ENCODE results near the gene AADACL4.
A peak's percentile ranks its signal among the peaks of the same experiment; 100 is the strongest.
"Not testable (repeated sequence)": the region's sequence is repeated elsewhere in the genome, so short reads cannot be mapped to it uniquely, and the experiment has no call there.

Gene AADACL4

DNA sequence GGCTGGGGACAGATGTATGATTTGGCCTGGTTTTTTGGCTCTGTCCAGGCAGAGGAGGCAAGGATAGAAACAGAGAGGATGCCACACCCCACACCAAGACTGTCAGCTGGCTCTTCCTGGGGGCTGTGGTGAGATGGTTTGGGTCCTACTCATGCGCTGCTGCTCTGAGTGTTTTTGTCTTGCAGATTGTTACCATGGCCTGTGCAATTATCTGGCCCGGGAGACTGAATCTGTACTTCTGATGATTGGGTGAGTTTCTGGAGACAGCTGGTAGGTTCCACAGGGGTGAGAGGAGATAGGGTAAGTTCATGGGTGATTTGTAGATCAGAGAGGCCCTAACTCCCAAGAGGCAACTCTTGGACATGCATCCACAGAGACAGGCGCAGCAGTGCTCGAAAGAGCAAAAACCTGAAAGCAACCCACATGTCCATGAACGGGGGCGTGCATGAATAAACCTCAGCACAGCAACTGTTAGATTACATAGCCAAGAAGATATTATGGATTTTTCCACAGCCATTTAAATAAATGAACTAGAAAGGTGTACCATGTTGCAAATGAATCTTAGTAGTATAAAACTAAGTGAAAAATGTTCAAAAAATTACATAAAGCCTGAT, 17.8 kb downstream of the AADACL4 start:
- DNase-seq: no peak

DNA sequence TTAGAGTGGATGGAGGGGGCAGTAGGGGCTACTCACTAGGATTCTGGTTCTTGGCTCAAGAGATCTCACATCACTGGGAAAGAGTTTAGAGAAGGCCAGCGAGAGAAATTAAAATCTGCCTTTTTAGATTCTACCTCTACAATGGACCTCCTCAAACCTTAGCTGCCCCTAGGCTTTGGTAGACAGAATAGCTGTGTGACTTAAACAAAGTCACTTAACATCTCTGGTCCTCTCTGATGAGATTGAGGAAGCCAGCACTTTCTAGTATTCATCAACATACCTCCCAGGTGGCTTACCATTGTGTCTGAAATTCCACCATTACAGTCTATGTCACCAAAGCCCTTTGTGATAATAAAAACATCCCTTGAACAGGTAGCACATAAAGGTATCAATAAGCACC, 18.7 kb downstream of the AADACL4 start:
- DNase-seq: no peak

DNA sequence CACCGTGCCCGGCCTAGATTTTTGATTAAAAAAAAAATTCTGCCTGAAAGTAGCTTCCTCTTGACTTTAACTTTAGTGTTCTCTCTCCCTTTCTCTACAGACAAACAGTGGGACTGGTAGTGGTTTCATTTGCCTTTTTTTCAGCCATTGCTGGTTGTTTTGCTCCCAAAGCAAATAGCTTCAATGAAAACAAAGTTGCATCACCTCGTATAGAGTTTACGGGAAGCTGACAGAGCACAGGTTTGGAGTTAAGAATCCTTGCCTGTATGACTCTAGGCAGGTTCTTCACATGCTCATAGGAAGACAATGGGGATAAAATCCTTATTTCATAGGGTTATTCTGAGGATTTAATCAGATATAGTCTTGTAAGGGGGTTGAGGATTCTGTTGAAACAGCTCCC, 21.6 kb downstream of the AADACL4 start:
- DNase-seq: no peak

DNA sequence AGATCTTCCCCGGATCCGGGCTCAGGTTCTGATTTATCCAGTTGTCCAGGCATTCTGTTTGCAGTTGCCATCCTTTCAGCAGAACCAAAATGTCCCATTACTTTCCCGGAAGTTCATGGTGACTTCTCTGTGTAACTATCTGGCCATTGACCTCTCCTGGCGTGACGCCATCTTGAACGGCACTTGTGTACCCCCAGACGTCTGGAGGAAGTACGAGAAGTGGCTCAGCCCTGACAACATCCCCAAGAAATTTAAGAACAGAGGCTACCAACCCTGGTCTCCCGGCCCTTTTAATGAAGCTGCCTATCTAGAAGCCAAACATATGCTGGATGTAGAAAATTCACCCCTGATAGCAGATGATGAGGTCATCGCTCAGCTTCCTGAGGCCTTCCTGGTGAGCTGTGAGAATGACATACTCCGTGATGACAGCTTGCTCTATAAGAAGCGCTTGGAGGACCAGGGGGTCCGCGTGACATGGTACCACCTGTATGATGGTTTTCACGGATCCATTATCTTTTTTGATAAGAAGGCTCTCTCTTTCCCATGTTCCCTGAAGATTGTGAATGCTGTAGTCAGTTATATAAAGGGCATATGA, 22.4 kb downstream of the AADACL4 start:
- no peak for DNase-seq

DNA sequence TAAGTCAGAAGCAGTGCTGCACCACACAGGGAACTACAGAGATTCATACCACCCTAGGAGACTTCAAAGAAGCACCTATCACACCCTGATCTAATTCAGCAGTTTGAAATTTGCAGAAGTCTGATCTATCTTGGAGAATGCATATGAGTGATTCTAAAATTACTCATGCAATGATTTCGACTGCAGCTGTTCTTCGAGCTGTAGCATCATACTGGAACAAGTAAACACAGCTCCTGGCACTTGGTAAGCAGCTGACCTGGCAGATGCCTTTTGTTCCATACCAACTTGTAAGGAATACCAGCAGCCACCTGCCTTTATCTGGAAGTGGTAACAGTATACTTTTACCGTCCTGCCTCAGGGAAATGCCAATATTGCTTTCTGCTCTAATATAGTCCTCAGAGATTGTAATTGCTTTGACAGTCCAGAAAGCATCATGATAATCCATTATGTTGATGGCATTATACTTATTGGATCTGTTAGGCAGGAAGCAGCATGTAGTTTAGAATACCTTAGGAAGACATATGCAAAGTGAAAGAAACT, 25.7 kb downstream of the AADACL4 start:
- DNase-seq: no peak

DNA sequence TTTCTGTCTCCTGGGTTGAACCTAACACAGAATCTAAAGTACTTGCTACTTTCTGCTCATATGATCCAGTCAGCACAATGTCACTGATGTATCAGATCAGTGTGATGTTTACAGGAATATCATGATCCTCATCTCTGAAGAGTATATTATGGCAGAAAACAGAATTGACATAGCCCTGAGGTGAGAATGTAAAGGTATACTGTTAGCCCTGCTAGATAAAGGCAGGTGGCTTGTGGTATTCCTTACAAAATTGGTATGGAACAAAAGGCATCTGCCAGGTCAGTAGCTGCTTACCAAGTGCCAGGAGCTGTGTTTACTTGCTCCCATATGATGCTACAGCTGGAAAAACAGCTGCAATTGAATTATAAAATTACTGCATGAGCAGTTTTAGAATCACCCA, 30.5 kb downstream of the AADACL4 start:
- DNase-seq: no peak

DNA sequence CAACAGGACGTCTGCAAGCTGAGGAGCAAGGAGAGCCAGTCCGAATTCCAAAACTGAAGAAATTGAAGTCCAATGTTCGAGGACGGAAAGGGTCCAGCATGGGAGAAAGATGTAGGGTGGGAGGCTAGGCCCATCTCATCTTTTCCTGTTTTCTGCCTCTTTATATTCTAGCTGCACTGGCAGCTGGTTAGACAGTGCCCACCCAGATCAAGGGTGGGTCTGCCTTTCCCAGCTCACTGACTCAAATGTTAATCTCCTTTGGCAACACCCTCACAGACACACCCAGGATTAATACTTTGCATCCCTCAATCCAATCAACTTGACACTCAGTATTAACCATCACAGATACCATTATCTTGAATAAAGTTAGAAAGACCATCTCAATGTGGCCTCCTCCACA, 32.2 kb downstream of the AADACL4 start:
- not testable (repeated sequence) for DNase-seq

DNA sequence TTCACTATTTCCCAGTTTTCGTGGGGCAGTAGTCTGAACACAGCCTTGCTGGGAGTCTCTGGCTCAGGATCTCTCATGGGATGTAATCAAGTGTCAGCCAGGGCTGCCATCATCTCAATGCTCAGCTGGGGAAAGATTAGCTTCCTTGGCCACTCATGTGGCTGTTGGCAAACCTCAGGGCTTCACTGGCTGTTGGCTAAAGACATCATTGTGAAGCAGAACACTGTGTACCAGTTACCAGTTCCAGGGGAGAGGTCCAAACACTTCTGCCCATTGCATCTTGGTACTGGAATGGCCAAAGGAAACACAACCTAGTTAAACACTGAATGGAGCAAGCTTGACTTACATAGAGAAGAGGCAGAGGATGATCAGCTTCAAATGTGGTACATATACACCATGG, 33.7 kb downstream of the AADACL4 start:
- no peak for DNase-seq

DNA sequence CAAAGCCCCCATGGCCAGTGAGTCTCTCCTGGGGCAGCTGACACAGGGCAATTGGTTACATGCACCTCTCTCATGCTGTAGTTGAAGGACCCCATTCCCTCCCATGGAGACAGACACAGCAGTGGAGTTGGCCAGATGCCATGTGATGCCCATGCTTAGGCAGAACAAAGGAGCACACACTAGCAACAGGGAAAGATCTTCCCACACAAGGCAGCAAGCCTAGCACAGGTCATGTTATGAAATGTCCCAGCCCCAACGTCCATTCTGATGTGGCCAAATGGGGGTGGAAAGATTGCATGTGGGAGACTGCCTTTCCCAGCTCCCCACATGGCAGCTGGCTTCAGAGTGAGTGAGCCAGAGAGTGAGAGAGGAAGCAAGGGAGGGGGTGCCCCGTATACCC, 34.5 kb downstream of the AADACL4 start:
- DNase-seq: peak; percentile 3

DNA sequence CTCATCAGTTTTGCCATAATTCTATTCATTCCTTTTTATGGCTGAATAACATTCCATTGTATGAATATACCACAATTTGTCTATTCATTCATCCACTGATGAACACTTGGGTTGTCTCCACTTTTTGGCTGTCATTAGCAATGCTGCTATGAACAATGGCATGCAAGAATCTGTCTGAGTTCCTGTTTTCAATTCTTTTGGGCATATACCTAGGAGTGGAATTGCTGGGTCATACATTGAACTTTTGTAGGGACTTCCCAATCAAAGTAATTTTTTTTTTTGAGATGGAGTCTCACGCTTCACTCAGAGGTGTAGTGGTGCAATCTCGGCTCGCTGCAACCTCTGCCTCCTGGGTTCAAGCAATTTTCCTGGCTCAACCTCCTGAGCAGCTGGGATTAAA, 34.9 kb downstream of the AADACL4 start:
- no peak for DNase-seq

DNA sequence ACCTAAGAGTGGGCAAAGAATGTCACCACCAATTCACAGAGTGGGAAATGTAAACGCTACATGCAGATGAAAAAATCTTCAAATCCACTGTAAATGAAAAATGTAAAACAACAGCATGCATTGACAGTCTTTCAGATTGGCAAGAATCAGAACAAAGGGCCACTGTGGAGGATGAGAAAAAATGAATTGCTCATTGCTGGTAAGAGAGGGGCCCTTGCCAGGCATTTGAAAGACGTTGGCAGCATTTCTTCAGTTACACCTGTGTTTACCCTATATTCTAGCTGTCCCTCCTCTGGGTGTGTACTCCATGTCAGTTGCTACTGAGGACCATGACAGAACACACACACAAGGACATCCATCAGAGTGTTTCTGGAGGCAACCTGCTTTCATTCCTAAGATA, 46.3 kb downstream of the AADACL4 start:
- no peak for DNase-seq

DNA sequence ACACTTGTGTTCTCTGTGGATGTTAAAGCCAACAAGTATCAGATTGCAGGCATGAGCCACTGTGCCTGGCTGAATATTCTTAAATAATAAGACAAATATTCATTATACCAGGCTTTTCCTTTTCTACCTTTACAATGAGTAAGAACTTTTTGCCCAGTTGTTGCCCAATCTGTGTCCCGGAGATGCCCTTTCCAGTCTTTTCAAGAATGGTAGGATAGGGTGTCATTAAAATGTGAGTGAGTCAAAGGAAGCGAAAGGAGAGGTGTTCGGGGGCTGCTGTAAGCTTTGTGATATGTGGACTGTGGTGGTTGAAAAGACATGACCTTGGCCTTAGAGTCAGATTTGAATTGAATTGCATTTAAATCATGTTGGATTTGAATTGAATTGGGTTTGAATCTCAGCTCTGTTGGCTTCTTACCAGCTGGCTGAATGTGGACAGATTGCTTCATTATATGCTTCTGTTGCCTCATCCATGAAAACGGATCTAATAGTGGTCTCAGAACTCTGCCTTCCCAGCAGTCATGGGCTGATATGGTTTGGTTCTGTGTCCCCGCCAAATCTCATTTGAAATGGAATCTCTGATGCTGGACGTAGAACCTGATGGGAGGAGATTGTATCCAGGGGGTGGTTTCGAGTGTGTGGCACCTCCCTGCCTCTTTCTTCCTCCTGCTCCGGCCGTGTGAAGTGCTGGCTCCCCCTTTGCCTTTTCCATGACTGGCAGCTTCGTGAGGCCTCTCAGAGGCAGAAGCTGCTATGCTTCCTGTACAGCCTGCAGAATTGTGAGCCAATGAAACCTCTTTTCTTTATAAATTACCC, 49.3 kb downstream of the AADACL4 start:
- no peak for DNase-seq

DNA sequence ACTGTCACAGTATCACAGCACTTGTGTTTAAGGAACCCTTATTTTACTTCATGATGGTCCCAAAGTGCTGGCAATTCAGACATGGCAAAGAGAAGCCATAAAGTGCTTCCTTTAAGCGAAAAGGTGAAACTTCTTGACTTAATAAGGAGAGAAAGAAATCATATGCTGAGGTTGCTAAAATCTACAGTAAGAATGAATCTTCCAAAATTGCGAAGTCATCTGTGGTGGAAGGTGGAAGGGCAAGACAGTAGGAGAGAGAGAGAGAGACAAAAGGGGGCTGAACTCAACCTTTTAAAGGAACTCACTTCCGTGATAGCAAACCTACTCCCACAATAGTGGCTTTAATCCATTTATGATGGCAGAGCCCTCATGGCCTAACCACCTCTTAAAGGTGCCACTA, 52.8 kb downstream of the AADACL4 start:
- no peak for DNase-seq

DNA sequence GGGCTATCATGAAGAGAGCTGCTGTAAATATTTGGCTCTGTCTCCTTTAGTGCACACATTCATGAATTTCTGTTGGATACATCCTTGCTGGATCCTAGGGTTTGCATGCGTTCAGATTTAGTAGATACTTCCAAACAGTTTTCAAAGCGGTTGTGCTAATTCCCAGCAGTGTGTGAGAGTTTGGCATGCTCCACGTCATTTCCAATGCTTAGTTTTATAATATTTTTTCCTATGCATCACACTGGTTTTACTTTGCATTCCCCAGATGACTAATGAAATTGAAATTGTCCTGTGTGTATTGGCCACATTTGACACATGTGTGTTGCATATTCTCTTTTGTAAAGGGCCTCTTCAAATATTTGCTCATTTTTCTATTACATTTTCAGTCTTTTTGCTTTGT, 53.5 kb downstream of the AADACL4 start:
- DNase-seq: no peak

DNA sequence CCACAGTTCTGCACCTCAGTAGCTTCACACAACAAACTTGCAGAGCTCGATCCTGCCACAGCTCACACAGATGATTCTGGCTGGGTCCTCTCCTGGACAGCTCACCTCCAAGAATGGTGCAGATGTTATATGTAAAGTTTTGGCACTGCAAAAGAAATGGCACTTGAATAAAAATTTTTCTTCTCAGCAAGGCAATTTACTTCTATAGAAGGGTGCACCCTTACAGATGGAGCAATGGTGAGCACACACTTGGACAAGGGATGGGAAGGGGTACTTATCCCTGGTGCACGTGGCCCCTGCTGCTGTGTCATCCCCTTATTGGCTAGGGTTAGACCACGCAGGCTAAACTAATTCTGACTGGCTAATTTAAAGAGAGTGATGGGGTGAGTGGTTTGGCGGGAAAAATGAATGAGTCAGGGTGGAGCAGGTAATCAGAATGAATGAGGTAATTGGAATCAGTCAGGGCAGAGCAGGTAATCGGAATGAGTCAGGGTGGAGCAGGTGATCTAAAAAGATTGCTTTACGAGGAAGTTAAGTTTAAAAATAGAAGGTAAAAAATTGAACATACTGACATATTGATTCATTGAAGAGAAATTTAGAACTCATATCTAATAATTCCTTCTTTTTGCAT, 60.1 kb downstream of the AADACL4 start:
- no peak for DNase-seq

DNA sequence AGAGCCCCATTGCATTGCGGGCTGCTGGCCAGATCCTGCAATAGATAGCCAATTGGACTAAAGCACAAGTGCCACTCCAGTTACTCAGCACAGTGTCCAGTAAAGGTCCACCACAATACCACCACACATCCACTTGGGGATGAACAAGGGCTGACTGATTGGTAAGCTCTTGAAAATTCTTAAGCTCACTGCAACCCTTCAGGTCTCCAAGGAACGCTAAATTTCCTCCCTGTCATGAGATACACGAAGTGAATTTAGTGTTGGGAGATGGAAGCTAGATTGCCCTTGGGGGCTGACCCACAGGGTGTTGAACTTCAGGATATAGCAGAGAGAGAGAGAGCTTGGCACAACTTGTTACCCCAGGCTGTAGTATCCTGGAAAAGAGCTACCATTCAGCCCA, 62.2 kb downstream of the AADACL4 start:
- DNase-seq: no peak

DNA sequence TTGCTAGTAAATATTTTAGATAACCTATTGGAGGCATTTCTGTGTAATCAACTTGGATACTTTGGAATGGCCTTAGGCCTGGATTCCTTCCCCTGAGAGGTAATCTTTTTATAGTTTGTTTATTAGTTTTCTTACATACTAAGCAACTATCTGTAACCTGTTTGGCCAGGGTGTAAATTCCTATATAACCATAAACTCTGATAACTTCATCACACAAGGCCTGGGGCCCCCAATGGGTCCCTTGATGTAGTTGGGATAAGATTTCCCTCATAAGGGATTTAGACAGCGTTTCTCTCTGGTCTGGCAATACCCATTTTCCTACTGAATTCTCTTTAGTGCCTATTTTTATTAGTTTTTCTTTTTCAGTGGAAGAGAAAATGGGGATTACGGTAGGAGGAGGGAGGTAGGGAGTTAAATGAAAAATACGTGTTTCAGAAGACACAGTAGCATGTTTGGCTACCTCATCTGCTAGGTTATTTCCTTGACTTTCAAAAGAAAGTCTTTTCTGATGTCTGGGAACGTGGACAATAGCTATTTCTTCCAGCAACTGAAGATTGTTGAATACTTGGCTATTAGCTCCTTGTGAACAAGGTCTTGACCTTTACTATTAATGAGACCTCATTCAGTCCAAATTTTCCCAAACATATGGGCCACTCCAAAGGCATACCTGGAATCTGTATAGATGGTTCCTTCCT, 64.7 kb downstream of the AADACL4 start:
- DNase-seq: no peak

DNA sequence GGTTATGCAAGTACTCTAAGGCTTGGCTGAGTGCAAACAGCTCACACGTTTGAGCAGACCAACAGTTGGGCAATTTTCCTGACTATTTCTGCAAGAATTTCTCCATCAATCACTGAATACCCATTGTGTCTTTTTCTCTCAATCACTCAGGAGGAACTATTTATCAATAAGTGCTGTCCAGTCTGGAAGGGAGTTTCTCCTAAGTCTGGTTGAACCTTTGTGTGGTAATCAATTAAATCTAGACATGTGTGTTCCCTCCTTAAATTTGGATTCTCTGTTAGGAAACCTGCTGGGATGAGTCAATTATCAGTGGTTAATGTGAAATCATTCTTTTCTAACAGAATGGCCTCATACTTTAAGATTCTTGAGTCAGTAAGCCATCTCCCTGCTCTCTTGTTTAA, 65.2 kb downstream of the AADACL4 start:
- no peak for DNase-seq

DNA sequence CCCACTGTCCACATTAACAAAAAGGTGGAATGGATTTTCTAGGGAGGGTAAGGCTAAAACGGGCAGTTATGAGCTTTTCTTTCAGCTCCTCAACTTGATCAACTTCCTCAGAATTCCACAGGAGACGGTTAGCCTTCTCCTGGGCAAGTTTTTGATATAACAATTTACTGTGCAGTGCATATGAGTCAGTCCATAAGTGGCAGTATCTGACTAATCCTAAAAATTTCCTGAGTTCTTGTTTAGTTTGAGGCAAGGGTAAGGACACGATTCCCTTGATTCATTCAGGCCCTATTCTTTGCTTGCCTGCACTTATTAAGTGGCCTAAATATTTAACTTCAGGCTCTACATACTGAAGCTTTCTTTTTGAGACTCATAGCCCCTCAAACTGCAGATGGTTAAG, 65.8 kb downstream of the AADACL4 start:
- no peak for DNase-seq

DNA sequence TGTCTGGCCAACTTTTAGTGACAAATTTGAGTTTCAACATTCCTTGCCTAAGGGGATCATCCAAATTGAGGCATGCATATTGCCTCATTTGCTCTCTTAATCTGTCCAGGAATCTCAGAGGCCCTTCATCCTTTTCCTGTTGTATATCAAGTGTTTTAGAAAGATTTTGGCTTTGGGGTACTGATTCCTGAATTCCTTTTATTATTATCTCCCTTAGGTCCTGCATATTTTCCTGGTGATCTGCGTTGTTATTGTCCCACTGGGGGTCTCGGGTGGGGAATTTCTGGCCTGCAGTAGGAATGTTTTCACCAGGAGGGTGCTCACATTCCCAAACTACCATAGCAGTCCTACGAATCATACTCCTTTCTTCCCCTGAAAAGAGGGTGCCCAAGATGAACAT, 67.7 kb downstream of the AADACL4 start:
- no peak for DNase-seq

DNA sequence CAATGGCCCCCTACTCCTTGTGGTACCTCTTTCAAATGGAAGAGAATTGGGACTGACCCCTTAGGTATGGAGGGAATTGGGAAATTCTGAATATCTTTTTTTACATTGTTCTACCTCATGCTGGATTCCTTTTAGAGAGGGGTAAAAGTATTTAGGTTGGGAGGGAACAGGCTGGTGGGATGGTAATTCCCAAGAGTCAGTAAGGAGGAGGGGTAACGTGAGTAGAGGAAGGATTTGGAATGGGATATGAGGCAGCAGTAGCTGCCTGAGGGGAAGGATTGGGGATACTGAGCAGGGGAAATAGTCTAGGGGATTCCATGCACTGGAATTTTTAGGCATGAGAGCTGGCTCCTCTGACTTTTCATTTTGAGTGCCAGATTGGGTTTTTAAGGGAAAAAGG, 68.2 kb downstream of the AADACL4 start:
- no peak for DNase-seq

DNA sequence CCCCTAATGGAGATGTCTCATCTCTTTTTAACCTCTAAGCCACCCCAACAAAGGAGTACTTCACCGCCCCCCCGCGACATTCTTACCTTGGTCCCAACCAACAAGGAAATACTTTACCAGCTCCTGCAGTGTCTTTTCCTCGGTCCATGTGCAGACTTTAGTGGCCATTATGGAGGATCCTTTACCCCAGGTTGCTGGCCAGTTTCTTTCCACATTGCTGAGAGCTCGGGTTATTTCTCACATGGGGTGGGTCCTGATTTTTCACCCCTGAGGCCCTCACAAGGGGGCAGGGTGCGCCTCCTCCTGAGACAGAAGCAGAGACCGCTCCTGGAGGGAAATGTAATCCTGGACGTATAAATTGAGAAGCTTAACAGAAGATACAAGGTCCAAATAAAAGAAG, 69.0 kb downstream of the AADACL4 start:
- no peak for DNase-seq

DNA sequence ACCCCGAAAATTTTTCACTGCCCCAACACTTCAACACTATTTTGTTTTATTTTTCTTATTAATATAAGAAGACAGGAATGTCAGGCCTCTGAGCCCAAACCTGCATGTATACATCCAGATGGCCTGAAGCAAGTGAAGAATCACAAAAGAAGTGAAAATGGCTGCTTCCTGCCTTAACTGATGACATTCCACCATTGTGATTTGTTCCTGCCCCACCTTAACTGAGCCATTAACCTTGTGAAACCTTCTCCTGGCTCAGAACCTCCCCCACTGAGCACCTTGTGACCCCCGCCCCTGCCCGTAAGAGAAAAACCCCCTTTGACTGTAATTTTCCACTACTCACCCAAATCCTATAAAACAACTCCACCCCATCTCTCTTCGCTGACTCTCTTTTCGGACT, 69.8 kb downstream of the AADACL4 start:
- DNase-seq: not testable (repeated sequence)
